Measurements from ENCODE around the gene RAB35. TPM values are rescaled to one million over a fixed set of nuclear protein-coding genes. Genes with fewer than 3 reads are reported as not detected.

The RAB35 gene
- total RNA-seq, 2 experiments from 2014 or later, result 38.2 to 41.5 TPM

DNA sequence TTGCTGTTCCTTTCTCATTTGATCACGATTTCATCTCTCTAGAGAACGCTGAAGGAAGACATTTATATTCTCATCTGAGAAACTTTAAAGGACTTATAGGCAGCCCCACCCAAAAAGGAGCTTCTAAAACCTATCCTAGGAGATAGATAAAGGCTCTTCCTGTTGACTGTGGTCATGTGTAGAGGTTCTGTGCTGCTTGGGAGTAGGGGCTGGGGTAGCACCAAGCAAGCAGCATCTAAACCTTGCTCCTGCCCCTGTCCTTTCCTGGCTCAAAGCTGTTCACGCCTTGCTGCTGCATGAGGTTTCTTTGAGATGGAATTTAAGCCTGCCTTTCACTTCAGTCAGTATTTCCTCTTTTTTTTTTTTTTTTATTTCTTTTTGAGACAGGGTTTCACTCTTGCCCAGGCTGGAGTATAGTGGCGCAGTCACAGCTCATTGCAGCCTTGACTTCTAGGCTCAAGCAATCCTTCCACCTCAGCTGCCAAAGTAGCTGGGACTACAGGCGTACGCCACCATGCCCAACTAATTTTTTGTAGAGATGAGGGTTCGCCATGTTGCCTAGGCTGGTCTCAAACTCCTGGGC lies 41.4 kb downstream of the RAB35 start:
- H3K36me3 Mint-ChIP-seq (ENCODE audit: low read depth), result peaks cover 62% of the 10 kb centered on the region
- intact Hi-C loops (cut with micrococcal nuclease), result no loop called here

DNA sequence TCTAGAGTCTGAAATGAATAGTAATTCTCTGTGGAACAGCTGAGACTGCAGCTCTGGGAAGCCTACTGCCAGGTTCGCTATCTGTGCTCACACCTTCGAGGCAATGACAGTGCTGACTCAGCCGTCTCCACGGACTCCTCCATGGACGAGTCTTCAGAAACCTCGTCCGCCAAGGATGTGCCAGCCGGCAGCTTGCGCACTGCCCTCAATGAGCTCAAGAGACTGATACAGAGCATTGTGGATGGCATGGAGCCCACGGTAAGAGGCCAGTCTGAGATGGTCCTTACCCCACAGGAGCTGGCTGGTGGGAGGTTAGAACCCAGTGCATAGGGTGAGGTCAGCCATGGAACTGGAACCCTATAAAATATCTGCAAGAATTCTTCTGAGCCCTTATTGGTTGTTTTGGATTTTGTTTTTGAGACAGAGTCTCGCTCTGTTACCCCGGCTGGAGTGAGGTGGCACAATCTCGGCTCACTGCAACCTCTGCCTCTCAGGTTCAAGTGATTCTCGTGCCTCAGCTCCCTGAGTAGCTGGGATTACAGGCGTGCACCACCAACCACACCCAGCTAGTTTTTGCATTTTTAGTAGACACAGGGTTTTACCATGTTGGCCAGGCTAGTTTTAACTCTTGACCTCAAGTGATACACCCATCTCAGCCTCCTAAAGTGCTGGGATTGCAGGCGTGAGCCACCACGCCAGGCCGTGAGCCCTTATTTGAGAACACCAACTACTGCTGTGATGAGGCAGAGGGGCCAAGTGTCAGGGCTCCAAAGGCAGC lies 43.9 kb downstream of the RAB35 start:
- Mint-ChIP-seq H3K27ac (no peak overlapping the region), H3K4me1 (ENCODE audit: low read depth) (peaks cover 11% of the 10 kb centered on the region), H3K36me3 (ENCODE audit: low read depth) (peaks cover 53% of the 10 kb centered on the region), H3K4me3 (no peak overlapping the region), H3K27me3 (no peaks in the 10 kb centered on the region), H3K9me3 (no peaks in the 10 kb centered on the region)
- CTCF ChIA-PET, result interaction anchor here (1.5 to 1.6 kb wide), 2 partner anchors 9 to 14 kb away, joined by 4 to 7 read pairs; no protein-coding TSS in a partner anchor
- intact Hi-C loops (cut with micrococcal nuclease), result no loop called here
- POLR2A ChIA-PET, result interaction anchor here (1.2 kb wide), 1 partner anchor 57 kb away, joined by 3 read pairs; no protein-coding TSS in a partner anchor
- ATAC-seq (no peak), DNase-seq (no peak)
- TF ChIP-seq, protein P1, sequence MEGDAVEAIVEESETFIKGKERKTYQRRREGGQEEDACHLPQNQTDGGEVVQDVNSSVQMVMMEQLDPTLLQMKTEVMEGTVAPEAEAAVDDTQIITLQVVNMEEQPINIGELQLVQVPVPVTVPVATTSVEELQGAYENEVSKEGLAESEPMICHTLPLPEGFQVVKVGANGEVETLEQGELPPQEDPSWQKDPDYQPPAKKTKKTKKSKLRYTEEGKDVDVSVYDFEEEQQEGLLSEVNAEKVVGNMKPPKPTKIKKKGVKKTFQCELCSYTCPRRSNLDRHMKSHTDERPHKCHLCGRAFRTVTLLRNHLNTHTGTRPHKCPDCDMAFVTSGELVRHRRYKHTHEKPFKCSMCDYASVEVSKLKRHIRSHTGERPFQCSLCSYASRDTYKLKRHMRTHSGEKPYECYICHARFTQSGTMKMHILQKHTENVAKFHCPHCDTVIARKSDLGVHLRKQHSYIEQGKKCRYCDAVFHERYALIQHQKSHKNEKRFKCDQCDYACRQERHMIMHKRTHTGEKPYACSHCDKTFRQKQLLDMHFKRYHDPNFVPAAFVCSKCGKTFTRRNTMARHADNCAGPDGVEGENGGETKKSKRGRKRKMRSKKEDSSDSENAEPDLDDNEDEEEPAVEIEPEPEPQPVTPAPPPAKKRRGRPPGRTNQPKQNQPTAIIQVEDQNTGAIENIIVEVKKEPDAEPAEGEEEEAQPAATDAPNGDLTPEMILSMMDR (IDR thresholded peaks at IDR 0.05), result no peak

More for the DNA sequence above, 41.4 kb downstream of the RAB35 start:
- Mint-ChIP-seq H3K27me3 (no peaks in the 10 kb centered on the region), H3K4me3 (no peak overlapping the region), H3K4me1 (ENCODE audit: low read depth) (peaks cover 22% of the 10 kb centered on the region), H3K9me3 (no peaks in the 10 kb centered on the region), H3K27ac (peak overlapping the region; percentile 60)
- DNase-seq (no peak), ATAC-seq (no peak)
- TF ChIP-seq, protein P1 (IDR thresholded peaks at IDR 0.05), result no peak
- CTCF ChIA-PET, result no interaction called here
- POLR2A ChIA-PET, result interaction anchor here (0.7 to 0.9 kb wide), 2 partner anchors 18 to 21 kb away, joined by 3 read pairs; no protein-coding TSS in a partner anchor

DNA sequence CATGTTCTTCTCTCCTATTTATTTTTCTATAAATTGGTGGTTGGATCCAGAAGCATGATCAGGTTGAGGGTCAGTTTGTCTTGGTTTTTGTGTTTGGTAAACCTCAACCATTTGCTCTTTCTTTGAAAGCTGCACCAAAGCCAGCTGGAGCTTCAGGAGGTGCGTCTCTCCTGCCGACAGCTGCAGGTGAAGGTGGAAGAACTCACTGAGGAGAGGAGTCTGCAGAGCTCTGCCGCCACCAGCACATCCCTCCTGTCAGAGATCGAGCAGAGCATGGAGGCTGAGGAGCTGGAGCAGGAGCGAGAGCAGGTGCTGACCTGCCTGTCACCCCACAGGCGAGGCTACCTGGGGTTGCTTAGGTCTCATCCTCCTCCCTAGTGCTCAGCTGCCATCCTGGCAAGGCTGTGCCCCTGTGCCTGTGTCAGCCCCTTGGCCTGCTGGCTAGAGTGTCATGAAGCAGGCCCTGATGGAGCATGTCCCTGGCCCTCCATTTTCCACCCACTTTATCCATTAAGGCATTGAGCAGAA lies 45.0 kb downstream of the RAB35 start:
- peaks cover 11% of the 10 kb centered on the region for H3K4me1 Mint-ChIP-seq (ENCODE audit: low read depth)
- H3K27ac Mint-ChIP-seq, result peak overlapping the region; percentile 55
- TF ChIP-seq, protein P1 (IDR thresholded peaks at IDR 0.05), result no peak
- intact Hi-C loops (cut with micrococcal nuclease), result no loop called here
- H3K9me3 Mint-ChIP-seq, result no peaks in the 10 kb centered on the region
- H3K27me3 Mint-ChIP-seq, result no peaks in the 10 kb centered on the region
- ATAC-seq, result no peak
- H3K36me3 Mint-ChIP-seq (ENCODE audit: low read depth), result peaks cover 51% of the 10 kb centered on the region
- no peak for DNase-seq
- CTCF ChIA-PET, result interaction anchor here (1.5 kb wide), 1 partner anchor 8 kb away, joined by 4 read pairs; no protein-coding TSS in a partner anchor
- POLR2A ChIA-PET, result interaction anchor here (0.8 to 1.2 kb wide), 2 partner anchors 40 to 56 kb away, joined by 3 to 4 read pairs; no protein-coding TSS in a partner anchor
- H3K4me3 Mint-ChIP-seq, result no peak overlapping the region

DNA sequence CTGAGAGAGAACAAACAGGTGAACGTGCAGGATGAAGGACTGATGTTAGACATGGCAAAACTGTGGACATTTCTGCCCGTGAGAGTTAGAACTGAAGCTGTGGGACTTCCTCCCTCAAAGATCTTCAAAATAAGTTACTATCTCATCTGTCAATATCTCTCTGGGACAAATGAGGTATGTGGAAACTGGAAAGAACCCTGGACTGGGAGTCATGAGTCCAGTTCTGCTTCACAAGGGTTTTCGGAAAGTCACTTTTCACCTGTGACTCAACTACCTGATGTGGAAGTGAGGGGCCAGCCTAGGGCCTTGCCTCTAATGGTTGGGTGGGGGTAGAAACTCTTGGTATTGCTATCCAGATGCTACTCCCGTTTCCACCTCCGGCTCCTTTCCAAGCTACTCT lies 47.3 kb downstream of the RAB35 start:
- no peak for DNase-seq
- intact Hi-C loops (cut with micrococcal nuclease), result no loop called here
- no peak for ATAC-seq
- H3K27ac Mint-ChIP-seq, result no peak overlapping the region
- peaks cover 52% of the 10 kb centered on the region for H3K36me3 Mint-ChIP-seq (ENCODE audit: low read depth)
- H3K4me3 Mint-ChIP-seq, result no peak overlapping the region
- no peaks in the 10 kb centered on the region for H3K9me3 Mint-ChIP-seq
- H3K27me3 Mint-ChIP-seq, result no peaks in the 10 kb centered on the region
- H3K4me1 Mint-ChIP-seq (ENCODE audit: low read depth), result peaks cover 3% of the 10 kb centered on the region
- ChIA-PET POLR2A (no interaction called here), CTCF (interaction anchor here (1.0 to 1.3 kb wide), 2 partner anchors 22 to 79 kb away, joined by 3 to 4 read pairs; no protein-coding TSS in a partner anchor)
- TF ChIP-seq, protein P1 (IDR thresholded peaks at IDR 0.05), result no peak
